Breast epithelium (tissue), 4 donors: ENCODE measurements around the gene FUT9. TPM values are rescaled to one million over a fixed set of nuclear protein-coding genes. Genes with fewer than 3 reads are reported as not detected.
A peak's percentile ranks its signal among the peaks of the same experiment; 100 is the strongest.

ENCODE experiments used
- DNase-seq, 2 donors: peaks; one replicate each; pipeline ENCODE4 v3.0.0-alpha.2; 2019; ENCODE audit warnings: low spot score in 2 of 2
- H3K27ac ChIP-seq, 2 donors: fragments of 200-600 bp; sonication (generic) in 1 of 2; one replicate each; pipeline ENCODE4 v1.5.1; 2016 to 2019; ENCODE audit warnings: mild to moderate bottlenecking in 1 of 2
- H3K27me3 ChIP-seq, 2 donors: fragments of 200-600 bp; sonication (generic) in 1 of 2; one replicate each; pipeline versions ENCODE4 v1.5.1 to v1.6.0; 2017 to 2019; ENCODE audit warnings: control low read depth in 1 of 2, mild to moderate bottlenecking in 1 of 2
- H3K36me3 ChIP-seq: fragments of 200-600 bp; one replicate; pipeline ENCODE4 v1.5.1; 2019
- H3K4me1 ChIP-seq, 2 donors: fragments of 200-600 bp; sonication (generic); one replicate each; pipeline ENCODE4 v1.5.1; 2016 to 2019; ENCODE audit warnings: control low read depth in 1 of 2
- H3K4me3 ChIP-seq, 3 donors: fragments of 200-600 bp; sonication (generic); 1 replicate in 2 of 3; 2 replicates in 1 of 3; pipeline ENCODE4 v1.5.1; 2016 to 2019; ENCODE audit warnings: mild to moderate bottlenecking in 3 of 3, moderate library complexity in 2 of 3
- H3K9me3 ChIP-seq, 2 donors: fragments of 200-600 bp; sonication (generic) in 1 of 2; one replicate each; pipeline ENCODE4 v1.5.1; 2016 to 2019; ENCODE audit warnings: control low read depth in 1 of 2
- CTCF ChIP-seq, 3 donors: fragments of 450-650 bp; IDR thresholded peaks; one replicate each; pipeline ENCODE4 v1.5.1; 2016 to 2017; ENCODE audit warnings: antibody characterized with exemption in 3 of 3, mild to moderate bottlenecking in 3 of 3, moderate library complexity in 3 of 3
- POLR2A ChIP-seq: fragments of 450-650 bp; IDR thresholded peaks from one replicate; pipeline ENCODE4 v1.6.1; 2016; ENCODE audit warnings: antibody characterized with exemption, mild to moderate bottlenecking, moderate library complexity
- POLR2AphosphoS5 ChIP-seq, 3 donors: sonication (generic); formaldehyde crosslinking; IDR thresholded peaks; one replicate each; pipeline ENCODE4 v1.6.1; 2017; ENCODE audit warnings: antibody characterized with exemption in 3 of 3
- intact Hi-C: fragments of 100-400 bp; cut with DNase I; formaldehyde crosslinking; loops from one replicate; pipeline ENCODE4 v1.15.1; 2023; ENCODE audit warnings: low total_unique reads
- total RNA-seq, 3 donors: library from RNA; depleted of rRNA; stranded (reverse); fragments of >200 nt; gene quantifications; one replicate each; pipeline ENCODE4 v1.1.0, GENCODE V29; 2016

FUT9 gene
- total RNA-seq, 3 donors from 2014 or later = 1.3 to 2.8 TPM; not detected in 1

- DNase-seq = no peak
- Histone ChIP-seq H3K9me3 (no peaks in the 10 kb centered on the region), H3K4me3 (peak overlapping the region in 1 of 3 donors; percentile 34), H3K27me3 (no peaks in the 10 kb centered on the region), H3K27ac (no peak overlapping the region), H3K36me3 (no peaks in the 10 kb centered on the region), H3K4me1 (no peaks in the 10 kb centered on the region)
- TF ChIP-seq CTCF (IDR thresholded peaks at IDR 0.05) = no peak
- intact Hi-C loops = no loop called here
Observed at GRCh38 chr6:96156425-96156824, 140.7 kb downstream of the FUT9 start.

- Histone ChIP-seq H3K4me1 (no peaks in the 10 kb centered on the region), H3K27me3 (no peaks in the 10 kb centered on the region), H3K4me3 (peak overlapping the region in 2 of 3 donors; percentile 21 to 34), H3K27ac (no peak overlapping the region), H3K36me3 (no peaks in the 10 kb centered on the region), H3K9me3 (no peaks in the 10 kb centered on the region)
- TF ChIP-seq POLR2AphosphoS5 (IDR thresholded peaks at IDR 0.05) (no peak), CTCF (IDR thresholded peaks at IDR 0.05) (no peak), POLR2A (no peak)
- DNase-seq = no peak
- intact Hi-C loops = no loop called here
Observed at GRCh38 chr6:96157018-96157565, 141.3 kb downstream of the FUT9 start.

- no peak overlapping the region for H3K27ac ChIP-seq
- DNase-seq = no peak
- no peaks in the 10 kb centered on the region for H3K27me3 ChIP-seq
- TF ChIP-seq POLR2A = no peak
- no peak for TF ChIP-seq POLR2AphosphoS5 (IDR thresholded peaks at IDR 0.05)
- TF ChIP-seq CTCF (IDR thresholded peaks at IDR 0.05) = no peak
- no peaks in the 10 kb centered on the region for H3K9me3 ChIP-seq
- H3K4me3 ChIP-seq = no peak overlapping the region
- H3K4me1 ChIP-seq = no peaks in the 10 kb centered on the region
- H3K36me3 ChIP-seq = no peaks in the 10 kb centered on the region
- intact Hi-C loops = no loop called here
Observed at GRCh38 chr6:96162711-96163120, 146.9 kb downstream of the FUT9 start.

- Histone ChIP-seq H3K27ac (no peak overlapping the region), H3K4me1 (no peaks in the 10 kb centered on the region), H3K4me3 (no peak overlapping the region), H3K36me3 (no peaks in the 10 kb centered on the region), H3K27me3 (no peaks in the 10 kb centered on the region), H3K9me3 (no peaks in the 10 kb centered on the region)
- intact Hi-C loops = no loop called here
- TF ChIP-seq POLR2AphosphoS5 (IDR thresholded peaks at IDR 0.05) (no peak), CTCF (IDR thresholded peaks at IDR 0.05) (no peak), POLR2A (no peak)
- no peak for DNase-seq
Observed at GRCh38 chr6:96164802-96165201, 149.0 kb downstream of the FUT9 start.

- no peak for DNase-seq
- H3K4me1 ChIP-seq = no peaks in the 10 kb centered on the region
- H3K27ac ChIP-seq = no peak overlapping the region
- H3K9me3 ChIP-seq = no peaks in the 10 kb centered on the region
- TF ChIP-seq CTCF (IDR thresholded peaks at IDR 0.05) (no peak), POLR2AphosphoS5 (IDR thresholded peaks at IDR 0.05) (no peak), POLR2A (no peak)
- no peaks in the 10 kb centered on the region for H3K27me3 ChIP-seq
- intact Hi-C loops = no loop called here
- H3K36me3 ChIP-seq = no peaks in the 10 kb centered on the region
- H3K4me3 ChIP-seq = no peak overlapping the region
Observed at GRCh38 chr6:96171112-96171511, 155.3 kb downstream of the FUT9 start.
